Liver (tissue), 5 donors: ENCODE measurements around the gene SPINK9. TPM values are rescaled to one million over a fixed set of nuclear protein-coding genes. Genes with fewer than 3 reads are reported as not detected.

Experiments used
- polyA plus RNA-seq, 2 donors: library from polyadenylated mRNA; stranded (reverse) in 1 of 2; unstranded in 1 of 2; fragments of 200-250 nt in 1 of 2; fragments of >200 nt in 1 of 2; fragmentation: Nextera tagmentation in 1 of 2; extraction: Ambion mirVana in 1 of 2; gene quantifications; one replicate each; pipeline versions ENCODE4 v1.2.1 to v1.2.3, GENCODE V29; 2013 to 2015
- small RNA-seq: library from RNA; depleted of rRNA; stranded (forward); fragments of <200 nt; gene quantifications from one replicate; pipeline ENCODE3, GENCODE V24; 2014
- total RNA-seq, 2 donors: library from RNA; depleted of rRNA; stranded (reverse); fragments of >200 nt; gene quantifications; one replicate each; pipeline ENCODE4 v1.2.3, GENCODE V29; 2014
- donor health status: healthy.
- donor health status: healthy.
- donor health status: healthy.

The SPINK9 gene
- total and polyA plus RNA-seq, 4 donors: not detected

Small RNA genes lying within 50 kb of the gene (small RNA-seq; reads per million reads assigned to genes)
- not detected for gene RF00017

Other genes with a start within 250 kb of the SPINK9 start
- gene SPINK14, start 167.0 kb upstream of the SPINK9 start, total RNA-seq: not detected
- not detected for gene SPINK14, start 167.0 kb upstream of the SPINK9 start, polyA plus RNA-seq
- not detected for gene SPINK6, start 132.5 kb upstream of the SPINK9 start, total RNA-seq
- gene SPINK6, start 132.5 kb upstream of the SPINK9 start, polyA plus RNA-seq: not detected
- not detected for gene MARCOL, start 97.0 kb upstream of the SPINK9 start, total RNA-seq
- gene MARCOL, start 97.0 kb upstream of the SPINK9 start, polyA plus RNA-seq: not detected
- not detected for gene SPINK13, start 66.8 kb upstream of the SPINK9 start, total RNA-seq
- not detected for gene SPINK13, start 66.8 kb upstream of the SPINK9 start, polyA plus RNA-seq
- gene SPINK7, start 23.1 kb upstream of the SPINK9 start, total RNA-seq: not detected
- not detected for gene SPINK7, start 23.1 kb upstream of the SPINK9 start, polyA plus RNA-seq
- gene FBXO38, start 48.4 kb downstream of the SPINK9 start, total RNA-seq: 10 to 100 TPM; 37.9 to 40.9 TPM
- gene FBXO38, start 48.4 kb downstream of the SPINK9 start, polyA plus RNA-seq: 10 to 100 TPM in 1 of 2 donors, 1 to 10 TPM in 1; 8.2 to 12.8 TPM